Ectodermal cell (in vitro differentiated cells): ENCODE data around the gene GPR35.
"Not testable (repeated sequence)": the region's sequence is repeated elsewhere in the genome, so short reads cannot be mapped to it uniquely, and the experiment has no call there.

Experiments
- H3K27ac ChIP-seq: 2 replicates; pipeline ENCODE4 v1.7.0; 2013; ENCODE audit warnings: mild to moderate bottlenecking, low read depth, low read length; ENCODE audit not compliant: insufficient read depth, poor library complexity, severe bottlenecking
- H3K27me3 ChIP-seq: 2 replicates; pipeline ENCODE4 v1.7.0; 2013; ENCODE audit warnings: mild to moderate bottlenecking, low read length; ENCODE audit not compliant: insufficient read depth, control insufficient read depth, poor library complexity, severe bottlenecking
- H3K36me3 ChIP-seq: one replicate; pipeline ENCODE4 v1.7.0; 2013; ENCODE audit warnings: low read length; ENCODE audit not compliant: control insufficient read depth, insufficient read depth
- H3K4me1 ChIP-seq: one replicate; pipeline ENCODE4 v1.7.0; 2013; ENCODE audit warnings: low read length; ENCODE audit not compliant: control insufficient read depth, insufficient read depth
- H3K4me3 ChIP-seq: 2 replicates; pipeline ENCODE4 v1.7.0; 2013; ENCODE audit warnings: low read depth, low read length, control low read depth; ENCODE audit not compliant: insufficient read depth
- H3K9me3 ChIP-seq: 2 replicates; pipeline ENCODE4 v1.7.0; 2013; ENCODE audit warnings: mild to moderate bottlenecking, low read length, moderate library complexity; ENCODE audit not compliant: control insufficient read depth
- WGBS, 2 experiments: methylation state at CpG; one replicate each; pipeline ENCODE4 v1.1.7; 2013; ENCODE audit warnings: missing lambda C conversion rate in 2 of 2; 5-methylcytosine and 5-hydroxymethylcytosine counted together

Gene GPR35

DNA sequence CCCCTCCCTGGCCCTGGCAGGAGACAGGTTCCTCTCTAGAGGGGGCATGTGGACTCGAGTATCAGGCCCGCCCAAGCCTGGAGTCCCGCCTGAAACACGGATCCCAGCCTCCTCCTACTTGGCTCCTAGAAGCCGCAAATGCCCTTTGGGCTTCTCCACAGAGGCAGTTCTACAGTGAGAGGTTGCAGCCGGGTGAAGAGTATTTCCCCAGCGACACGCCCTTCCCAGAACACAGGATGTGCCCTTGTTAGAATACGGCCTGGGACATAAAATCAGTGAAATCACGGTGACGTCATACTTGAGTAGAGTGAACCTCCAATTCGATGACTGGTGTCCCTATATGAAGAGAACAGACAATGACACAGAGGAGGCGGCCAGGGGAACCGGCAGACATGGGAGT lies 52.8 kb downstream of the GPR35 start:
- not testable (repeated sequence) for H3K36me3 ChIP-seq, H3K4me1 ChIP-seq, H3K9me3 ChIP-seq, H3K4me3 ChIP-seq, H3K27ac ChIP-seq, H3K27me3 ChIP-seq
- WGBS, 2 experiments: 94 to 97% methylated on average over 4 of the region's 14 CpGs

DNA sequence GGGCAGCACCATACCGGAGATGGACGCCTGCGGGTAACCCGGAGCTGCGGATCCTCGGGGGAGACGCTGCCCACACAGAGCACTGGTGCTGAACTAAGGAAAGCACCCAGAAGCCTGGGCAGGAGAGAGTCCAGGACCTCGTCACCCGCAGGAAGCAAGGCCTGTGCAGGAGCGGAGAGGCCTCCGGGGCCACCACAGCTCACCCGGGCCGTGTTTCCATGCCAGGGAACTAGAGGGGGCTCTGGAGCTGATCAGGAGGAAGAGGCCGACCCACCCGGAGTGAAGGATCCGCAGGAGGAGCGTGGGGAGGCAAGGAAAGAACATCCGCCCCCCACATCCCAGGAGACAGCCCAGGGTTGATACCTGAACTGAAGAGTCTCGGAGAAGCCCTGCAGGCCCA lies 53.6 kb downstream of the GPR35 start:
- H3K36me3 ChIP-seq, H3K27ac ChIP-seq, H3K9me3 ChIP-seq, H3K4me3 ChIP-seq, H3K4me1 ChIP-seq, H3K27me3 ChIP-seq: not testable (repeated sequence)
- no CpG with 5 or more reads among the region's 19 CpGs for WGBS, 2 experiments

DNA sequence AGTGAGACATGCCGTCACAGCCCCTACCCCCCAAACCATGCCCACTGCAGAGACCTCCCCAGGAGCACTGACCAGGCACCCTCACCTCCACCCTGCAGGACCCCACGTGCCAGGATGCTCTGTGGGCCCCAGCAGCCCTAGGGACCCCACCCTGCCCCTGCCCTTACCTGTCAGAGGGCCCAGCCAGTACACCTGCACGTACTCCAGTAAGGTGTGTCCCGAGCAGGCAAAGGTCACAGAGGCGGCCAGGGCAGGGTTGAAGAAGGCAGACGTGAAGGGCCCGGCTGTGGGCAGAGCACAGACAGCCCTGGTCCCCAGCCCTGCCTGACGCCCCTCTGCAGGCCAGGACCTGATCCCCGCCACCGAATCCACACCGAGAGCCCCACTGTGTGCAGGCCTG lies 54.9 kb downstream of the GPR35 start:
- H3K36me3 ChIP-seq, H3K27me3 ChIP-seq, H3K27ac ChIP-seq, H3K4me1 ChIP-seq, H3K9me3 ChIP-seq, H3K4me3 ChIP-seq: not testable (repeated sequence)
- 58 to 72% methylated on average over 1 of the region's 11 CpGs for WGBS, 2 experiments
